IMR-90 (cell line): ENCODE measurements around the gene RPTOR. TPM values are rescaled to one million over a fixed set of nuclear protein-coding genes. Genes with fewer than 3 reads are reported as not detected.

Experiments used
- ATAC-seq: fragments of 200-7000 bp; cut with Tn5 transposase; 2 replicates; pipeline ENCODE4 v1.9.1; 2020; ENCODE audit warnings: low read depth, mild to moderate bottlenecking, moderate library complexity
- BruUV-seq: library from RNA; stranded (reverse); fragments of 400-500 nt; replicated peaks from 2 replicates; lab custom pipeline; 2021; lab: Mats Ljungman, UMichigan
- CTCF ChIA-PET: fragments of 300-600 bp; formaldehyde crosslinking; extraction: SDS; loops from one replicate; lab custom pipeline; 2021; ENCODE audit warnings: antibody characterized with exemption; lab: Yijun Ruan, JAX
- POLR2A ChIA-PET: fragments of 300-600 bp; sonication (Branson Sonifier 250); formaldehyde crosslinking; loops from one replicate; lab custom pipeline; 2022; ENCODE audit warnings: antibody characterized with exemption; ENCODE audit not compliant: unreplicated experiment; lab: Charles Lee
- DNase-seq: peaks from one replicate; pipeline ENCODE4 v3.0.0; 2013
- H2AFZ ChIP-seq: replicated peaks from 2 replicates; pipeline ENCODE3; 2013; ENCODE audit warnings: low read length, mild to moderate bottlenecking; ENCODE audit not compliant: poor library complexity
- H2AK5ac ChIP-seq: 2 replicates; pipeline ENCODE4 v1.6.1; 2013; ENCODE audit warnings: low read depth, low read length, inconsistent platforms
- H2AK9ac ChIP-seq: replicated peaks from 2 replicates; pipeline ENCODE3; 2013; ENCODE audit warnings: mild to moderate bottlenecking, low read depth, low read length, moderate library complexity; ENCODE audit not compliant: poor library complexity
- H2BK120ac ChIP-seq: 2 replicates; pipeline ENCODE4 v1.6.1; 2013; ENCODE audit warnings: low read depth, low read length, inconsistent platforms
- H2BK15ac ChIP-seq: 3 replicates; pipeline ENCODE4 v1.6.1; 2013; ENCODE audit warnings: low read depth, low read length, inconsistent platforms
- H2BK20ac ChIP-seq: 2 replicates; pipeline ENCODE4 v1.6.1; 2013; ENCODE audit warnings: low read depth, mild to moderate bottlenecking, inconsistent platforms, low read length, moderate library complexity
- H2BK5ac ChIP-seq: 2 replicates; pipeline ENCODE4 v1.6.1; 2013; ENCODE audit warnings: mild to moderate bottlenecking, low read depth, low read length, inconsistent platforms; ENCODE audit not compliant: poor library complexity, severe bottlenecking
- H3K14ac ChIP-seq: replicated peaks from 2 replicates; pipeline ENCODE4 v1.6.1; 2013; ENCODE audit warnings: low read depth, low read length, inconsistent platforms
- H3K18ac ChIP-seq: 2 replicates; pipeline ENCODE4 v1.6.1; 2013; ENCODE audit warnings: low read depth, low read length, control low read depth
- H3K23ac ChIP-seq: 2 replicates; pipeline ENCODE4 v1.6.1; 2013; ENCODE audit warnings: low read depth, low read length, inconsistent platforms
- H3K27ac ChIP-seq: 2 replicates; pipeline ENCODE4 v1.5.1; 2013; ENCODE audit warnings: mild to moderate bottlenecking, control low read depth, low read length; ENCODE audit not compliant: insufficient read depth
- H3K27me3 ChIP-seq: 2 replicates; pipeline ENCODE4 v1.6.1; 2013; ENCODE audit warnings: low read length; ENCODE audit not compliant: control insufficient read depth, insufficient read depth
- H3K36me3 ChIP-seq: 2 replicates; pipeline ENCODE4 v1.6.1; 2013; ENCODE audit warnings: low read length, mixed read lengths; ENCODE audit not compliant: control insufficient read depth, insufficient read depth
- H3K4ac ChIP-seq: 2 replicates; pipeline ENCODE4 v1.6.1; 2013; ENCODE audit warnings: low read depth, low read length, inconsistent platforms
- H3K4me1 ChIP-seq: 2 replicates; pipeline ENCODE4 v1.6.1; 2013; ENCODE audit warnings: low read length, mixed read lengths; ENCODE audit not compliant: control insufficient read depth, insufficient read depth
- H3K4me2 ChIP-seq: 2 replicates; pipeline ENCODE4 v1.6.1; 2013; ENCODE audit warnings: low read depth, mild to moderate bottlenecking, control low read depth, low read length, moderate library complexity
- H3K4me3 ChIP-seq: 2 replicates; pipeline ENCODE4 v1.5.1; 2013; ENCODE audit warnings: low read depth, mild to moderate bottlenecking, control low read depth, low read length, moderate library complexity; ENCODE audit not compliant: insufficient read depth
- H3K56ac ChIP-seq: 2 replicates; pipeline ENCODE4 v1.6.1; 2013; ENCODE audit warnings: low read length, inconsistent platforms; ENCODE audit not compliant: insufficient read depth; ENCODE audit errors: extremely low read depth
- H3K79me1 ChIP-seq, 2 experiments: 2 replicates each; pipeline ENCODE4 v1.6.1; 2013; ENCODE audit warnings: low read length in 2 of 2, inconsistent platforms in 1 of 2, low read depth in 1 of 2
- H3K9ac ChIP-seq: 2 replicates; pipeline ENCODE4 v1.6.1; 2013; ENCODE audit warnings: low read depth, low read length, control low read depth
- H3K9me1 ChIP-seq: 2 replicates; pipeline ENCODE4 v1.6.1; 2013; ENCODE audit warnings: low read length, inconsistent platforms; ENCODE audit not compliant: insufficient read depth
- H3K9me3 ChIP-seq: 2 replicates; pipeline ENCODE4 v1.6.1; 2013; ENCODE audit warnings: low read length; ENCODE audit not compliant: control insufficient read depth, insufficient read depth
- H4K20me1 ChIP-seq: 2 replicates; pipeline ENCODE4 v1.6.1; 2013; ENCODE audit warnings: low read length, inconsistent platforms; ENCODE audit not compliant: insufficient read depth
- H4K5ac ChIP-seq: 2 replicates; pipeline ENCODE4 v1.6.1; 2013; ENCODE audit warnings: mild to moderate bottlenecking, low read depth, low read length, control low read depth
- H4K8ac ChIP-seq, 2 experiments: 2 replicates each; pipeline ENCODE4 v1.6.1; 2013; ENCODE audit warnings: low read depth in 2 of 2, low read length in 2 of 2, control low read depth in 1 of 2, inconsistent platforms in 1 of 2
- H4K91ac ChIP-seq: 2 replicates; pipeline ENCODE4 v1.6.1; 2013; ENCODE audit warnings: low read depth, low read length, inconsistent platforms; ENCODE audit not compliant: insufficient read depth
- BHLHE40 ChIP-seq: fragments of 150-350 bp; IDR thresholded peaks from 2 replicates; pipeline ENCODE4 v1.6.1; 2016; ENCODE audit warnings: mild to moderate bottlenecking, low read depth, low read length
- CEBPB ChIP-seq: IDR thresholded peaks from 2 replicates; pipeline ENCODE4 v1.6.1; 2012; ENCODE audit warnings: low read depth, low read length, improper control_type of control experiment
- CHD1 ChIP-seq: IDR thresholded peaks from 2 replicates; pipeline ENCODE4 v1.6.1; 2012; ENCODE audit warnings: low read depth, low read length, improper control_type of control experiment
- FOS ChIP-seq: fragments of 150-350 bp; IDR thresholded peaks from 2 replicates; pipeline ENCODE4 v1.6.1; 2016; ENCODE audit warnings: low read depth, low read length
- MAFK ChIP-seq: IDR thresholded peaks from 2 replicates; pipeline ENCODE4 v1.6.1; 2012; ENCODE audit warnings: low read depth, low read length, improper control_type of control experiment
- MXI1 ChIP-seq: IDR thresholded peaks from 2 replicates; pipeline ENCODE4 v1.6.1; 2012; ENCODE audit warnings: low read depth, mild to moderate bottlenecking, low read length, moderate library complexity, borderline replicate concordance
- NFE2L2 ChIP-seq: fragments of 150-350 bp; IDR thresholded peaks from 2 replicates; pipeline ENCODE4 v1.6.1; 2016; ENCODE audit warnings: low read depth, mild to moderate bottlenecking, low read length
- RAD21 ChIP-seq: IDR thresholded peaks from 2 replicates; pipeline ENCODE4 v1.6.1; 2012; ENCODE audit warnings: low read length, improper control_type of control experiment
- RCOR1 ChIP-seq: IDR thresholded peaks from 2 replicates; pipeline ENCODE4 v1.6.1; 2012; ENCODE audit warnings: mild to moderate bottlenecking, low read length, improper control_type of control experiment; ENCODE audit not compliant: insufficient replicate concordance
- RFX5 ChIP-seq: IDR thresholded peaks from 2 replicates; pipeline ENCODE4 v1.8.0; 2012; ENCODE audit warnings: low read depth, mild to moderate bottlenecking, low read length, moderate library complexity
- SMC3 ChIP-seq: fragments of 150-350 bp; IDR thresholded peaks from 2 replicates; pipeline ENCODE4 v1.6.1; 2016; ENCODE audit warnings: low read depth, mild to moderate bottlenecking, antibody characterized with exemption, low read length, moderate library complexity
- WGBS, 2 experiments: methylation state at CpG; one replicate each; pipeline versions ENCODE4 v1.1.5 to v1.1.7; 2013; ENCODE audit warnings: missing lambda C conversion rate in 2 of 2; ENCODE audit not compliant: insufficient read length in 1 of 2; ENCODE audit errors: extremely low coverage in 2 of 2; 5-methylcytosine and 5-hydroxymethylcytosine counted together
- dilution Hi-C: fragments of 300-500 bp; cut with HindIII; formaldehyde crosslinking; loops from one replicate; pipeline ENCODE4 v1.14.3; 2018; ENCODE audit warnings: low sequenced_read_pairs; ENCODE audit not compliant: unreplicated experiment
- in situ Hi-C: fragments of 300-500 bp; cut with MboI; formaldehyde crosslinking; loops from 3 replicates; pipeline ENCODE4 v1.14.3; 2019; ENCODE audit warnings: low sequenced_read_pairs, inconsistent platforms, mixed read lengths
- intact Hi-C: fragments of 100-400 bp; cut with micrococcal nuclease; formaldehyde crosslinking; loops from 2 replicates; pipeline ENCODE4 v1.10.0; 2022
- polyA plus RNA-seq, 3 experiments: library from polyadenylated mRNA; depleted of rRNA; stranded (reverse); fragments of >200 nt; gene quantifications; 2 replicates each; pipeline ENCODE4 v1.2.3, GENCODE V29; 2012; ENCODE audit warnings: low replicate concordance in 1 of 3
- total RNA-seq: library from RNA; depleted of rRNA; stranded (reverse); fragments of >200 nt; gene quantifications from 2 replicates; pipeline ENCODE4 v1.2.3, GENCODE V29; 2012
- TF ChIP-seq, protein P1 (sequence below): fragments of 150-350 bp; IDR thresholded peaks from 2 replicates; pipeline ENCODE4 v1.6.1; 2016; ENCODE audit warnings: low read depth, mild to moderate bottlenecking, low read length, moderate library complexity, borderline replicate concordance
- TF ChIP-seq, protein P2 (sequence below): fragments of 150-350 bp; IDR thresholded peaks from 2 replicates; pipeline ENCODE4 v1.6.1; 2017; ENCODE audit warnings: mild to moderate bottlenecking, antibody characterized with exemption, low read length, low read depth
- TF ChIP-seq, protein P3 (sequence below): conservative IDR thresholded peaks from 2 replicates; pipeline ENCODE4 v1.5.1; 2012; ENCODE audit warnings: mild to moderate bottlenecking, low read depth, low read length, improper control_type of control experiment

The RPTOR gene
- total and polyA plus RNA-seq, 2 of the 4 experiments (the other 2 are of a cell fraction), result 10.8 to 14.7 TPM

DNA sequence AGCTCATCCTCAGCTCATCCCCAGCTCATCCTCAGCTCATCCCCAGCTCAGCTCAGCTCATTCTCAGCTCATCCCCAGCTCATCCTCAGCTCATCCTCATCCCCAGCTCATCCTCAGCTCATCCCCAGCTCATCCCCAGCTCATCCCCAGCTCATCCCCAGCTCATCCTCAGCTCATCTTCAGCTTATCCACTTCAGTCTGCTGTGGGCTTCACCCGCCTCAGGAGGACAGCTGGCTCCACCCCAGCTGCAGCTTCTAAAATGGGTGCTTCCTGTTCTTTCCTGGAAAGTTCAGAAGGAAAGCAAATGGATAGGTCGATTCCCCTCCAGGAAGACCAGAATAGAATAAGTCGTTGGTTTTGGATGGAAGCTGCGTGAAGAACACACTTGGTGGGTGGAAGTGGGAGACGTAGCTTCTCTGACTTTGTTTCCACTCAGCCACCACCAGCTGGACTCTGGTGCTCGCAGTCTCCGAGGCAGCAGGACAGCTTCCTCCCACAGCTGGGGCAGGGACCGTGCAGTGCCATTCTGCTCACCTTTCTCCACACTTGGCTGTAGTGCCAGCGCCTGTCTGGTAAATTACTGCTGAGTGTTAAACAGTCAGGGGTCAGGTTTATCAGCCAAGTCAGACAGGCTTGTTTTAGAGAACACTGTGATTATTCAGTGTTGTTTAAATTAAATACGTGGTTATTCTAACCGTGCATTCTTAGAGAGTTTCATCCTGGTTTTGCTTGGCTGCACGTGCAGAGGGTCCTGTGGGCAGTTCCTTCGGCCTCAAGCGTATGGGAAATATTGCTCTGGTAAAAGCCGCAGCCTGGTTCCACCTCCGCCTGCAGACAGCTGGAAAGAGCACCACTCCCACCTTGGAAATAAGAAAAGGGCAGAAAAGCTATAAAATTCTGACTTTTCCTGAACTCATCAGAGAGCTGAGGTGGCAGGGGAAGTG is 386.0 kb downstream of the RPTOR start:
- DNase-seq (no peak), ATAC-seq (no peak)
- H3K56ac ChIP-seq, result no peak overlapping the region
- no peak overlapping the region for H3K14ac ChIP-seq
- H3K79me1 ChIP-seq, result no peaks in the 10 kb centered on the region
- POLR2A ChIA-PET, result no interaction called here
- no peak overlapping the region for H4K91ac ChIP-seq
- no peak overlapping the region for H3K4ac ChIP-seq
- no peak overlapping the region for H4K5ac ChIP-seq
- H3K18ac ChIP-seq, result no peak overlapping the region
- intact Hi-C loops (no loop called here), dilution Hi-C loops (no loop called here), in situ Hi-C loops (no loop called here)
- H3K27ac ChIP-seq, result no peak overlapping the region
- peaks cover 20% of the 10 kb centered on the region for H3K36me3 ChIP-seq
- no peaks in the 10 kb centered on the region for H3K27me3 ChIP-seq
- no peak overlapping the region for H2BK20ac ChIP-seq
- CTCF ChIA-PET, result interaction anchor here (1.3 kb wide), 1 partner anchor 11 kb away, joined by 3 read pairs; no protein-coding TSS in a partner anchor
- 80% methylated on average over 8 of the region's 16 CpGs; no CpG with 5 or more reads in 1 of the 2 experiments for WGBS, 2 experiments
- H4K20me1 ChIP-seq, result no peaks in the 10 kb centered on the region
- no peak overlapping the region for H2BK120ac ChIP-seq
- no peak overlapping the region for H4K8ac ChIP-seq
- no peak overlapping the region for H2AK9ac ChIP-seq
- H3K4me2 ChIP-seq, result no peak overlapping the region
- 0 out of 2 replicates have a peak overlapping the region, but pooled peaks have one; percentile 46 for H2AK5ac ChIP-seq
- peaks cover 16% of the 10 kb centered on the region for H3K9me1 ChIP-seq
- no peak overlapping the region for H3K9ac ChIP-seq
- H3K4me1 ChIP-seq, result peaks cover 3% of the 10 kb centered on the region; the same call in 1 of the 2 replicates
- H2BK15ac ChIP-seq, result no peak overlapping the region
- no TSS peak for BruUV-seq
- H2AFZ ChIP-seq, result no peak overlapping the region
- no peak overlapping the region for H2BK5ac ChIP-seq
- no peak overlapping the region for H3K4me3 ChIP-seq
- H3K23ac ChIP-seq, result no peak overlapping the region
- H3K9me3 ChIP-seq, result no peaks in the 10 kb centered on the region
- TF ChIP-seq, protein P1, sequence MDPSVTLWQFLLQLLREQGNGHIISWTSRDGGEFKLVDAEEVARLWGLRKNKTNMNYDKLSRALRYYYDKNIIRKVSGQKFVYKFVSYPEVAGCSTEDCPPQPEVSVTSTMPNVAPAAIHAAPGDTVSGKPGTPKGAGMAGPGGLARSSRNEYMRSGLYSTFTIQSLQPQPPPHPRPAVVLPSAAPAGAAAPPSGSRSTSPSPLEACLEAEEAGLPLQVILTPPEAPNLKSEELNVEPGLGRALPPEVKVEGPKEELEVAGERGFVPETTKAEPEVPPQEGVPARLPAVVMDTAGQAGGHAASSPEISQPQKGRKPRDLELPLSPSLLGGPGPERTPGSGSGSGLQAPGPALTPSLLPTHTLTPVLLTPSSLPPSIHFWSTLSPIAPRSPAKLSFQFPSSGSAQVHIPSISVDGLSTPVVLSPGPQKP, result no peak
- no peak for TF ChIP-seq RCOR1
- no peak for TF ChIP-seq MAFK
- no peak for TF ChIP-seq MXI1
- TF ChIP-seq CHD1, result no peak
- TF ChIP-seq, protein P2, sequence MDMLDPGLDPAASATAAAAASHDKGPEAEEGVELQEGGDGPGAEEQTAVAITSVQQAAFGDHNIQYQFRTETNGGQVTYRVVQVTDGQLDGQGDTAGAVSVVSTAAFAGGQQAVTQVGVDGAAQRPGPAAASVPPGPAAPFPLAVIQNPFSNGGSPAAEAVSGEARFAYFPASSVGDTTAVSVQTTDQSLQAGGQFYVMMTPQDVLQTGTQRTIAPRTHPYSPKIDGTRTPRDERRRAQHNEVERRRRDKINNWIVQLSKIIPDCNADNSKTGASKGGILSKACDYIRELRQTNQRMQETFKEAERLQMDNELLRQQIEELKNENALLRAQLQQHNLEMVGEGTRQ, result no peak
- TF ChIP-seq SMC3, result no peak
- no peak for TF ChIP-seq NFE2L2
- TF ChIP-seq BHLHE40, result no peak
- no peak for TF ChIP-seq RAD21
- no peak for TF ChIP-seq CEBPB
- no peak for TF ChIP-seq FOS
- TF ChIP-seq, protein P3, sequence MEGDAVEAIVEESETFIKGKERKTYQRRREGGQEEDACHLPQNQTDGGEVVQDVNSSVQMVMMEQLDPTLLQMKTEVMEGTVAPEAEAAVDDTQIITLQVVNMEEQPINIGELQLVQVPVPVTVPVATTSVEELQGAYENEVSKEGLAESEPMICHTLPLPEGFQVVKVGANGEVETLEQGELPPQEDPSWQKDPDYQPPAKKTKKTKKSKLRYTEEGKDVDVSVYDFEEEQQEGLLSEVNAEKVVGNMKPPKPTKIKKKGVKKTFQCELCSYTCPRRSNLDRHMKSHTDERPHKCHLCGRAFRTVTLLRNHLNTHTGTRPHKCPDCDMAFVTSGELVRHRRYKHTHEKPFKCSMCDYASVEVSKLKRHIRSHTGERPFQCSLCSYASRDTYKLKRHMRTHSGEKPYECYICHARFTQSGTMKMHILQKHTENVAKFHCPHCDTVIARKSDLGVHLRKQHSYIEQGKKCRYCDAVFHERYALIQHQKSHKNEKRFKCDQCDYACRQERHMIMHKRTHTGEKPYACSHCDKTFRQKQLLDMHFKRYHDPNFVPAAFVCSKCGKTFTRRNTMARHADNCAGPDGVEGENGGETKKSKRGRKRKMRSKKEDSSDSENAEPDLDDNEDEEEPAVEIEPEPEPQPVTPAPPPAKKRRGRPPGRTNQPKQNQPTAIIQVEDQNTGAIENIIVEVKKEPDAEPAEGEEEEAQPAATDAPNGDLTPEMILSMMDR, result no peak
- no peak for TF ChIP-seq RFX5
